Sciatic nerve (tissue), 2 donors: ENCODE data around the gene SDK2. TPM values are rescaled to one million over a fixed set of nuclear protein-coding genes. Genes with fewer than 3 reads are reported as not detected.

Experiments
- ATAC-seq: fragments of 200-7000 bp; cut with Tn5 transposase; one replicate; pipeline ENCODE4 v1.9.1; 2020; ENCODE audit warnings: mild to moderate bottlenecking, moderate library complexity
- DNase-seq: peaks from one replicate; pipeline ENCODE4 v3.0.0-alpha.2; 2020; ENCODE audit warnings: low spot score
- intact Hi-C: fragments of 100-400 bp; cut with DNase I; formaldehyde crosslinking; loops from one replicate; pipeline ENCODE4 v1.14.2; 2022
- total RNA-seq: library from RNA; stranded (reverse); fragmentation: NEBNext Ultra II Directional; extraction: Animal tissue kit (Norgen Biotek cat#: 25700); gene quantifications from one replicate; pipeline ENCODE4 v1.2.1, GENCODE V29; 2021
- donor health status: DM: no; HTN: no; CAD: no.
- donor health status: DM: no; HTN: no; CAD: no.

Gene SDK2
- total RNA-seq, 1 donor from 2014 or later = 10.8 TPM

DNA sequence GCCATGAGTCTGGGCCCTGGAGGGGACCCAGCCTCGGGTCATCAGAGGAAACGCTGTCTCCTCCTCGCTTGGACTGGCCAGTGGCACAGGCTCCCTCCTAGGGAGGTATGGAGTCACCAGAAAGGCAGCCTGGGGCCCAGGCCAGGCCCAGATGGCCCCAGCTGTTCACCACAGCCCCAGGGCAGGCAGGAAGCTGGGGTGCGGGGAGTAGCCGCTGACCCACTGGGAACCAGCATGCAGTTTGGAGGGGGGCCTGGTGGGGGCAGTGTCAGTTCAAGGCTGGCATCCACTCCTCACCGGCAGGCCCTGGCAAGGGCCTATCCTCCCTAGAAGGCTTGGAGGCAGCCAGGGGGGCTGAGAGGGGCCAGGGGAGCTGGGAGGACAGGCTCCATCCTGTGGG lies 48.8 kb downstream of the SDK2 start:
- no peak for DNase-seq
- ATAC-seq = peak; percentile 51
- intact Hi-C loops = no loop called here

DNA sequence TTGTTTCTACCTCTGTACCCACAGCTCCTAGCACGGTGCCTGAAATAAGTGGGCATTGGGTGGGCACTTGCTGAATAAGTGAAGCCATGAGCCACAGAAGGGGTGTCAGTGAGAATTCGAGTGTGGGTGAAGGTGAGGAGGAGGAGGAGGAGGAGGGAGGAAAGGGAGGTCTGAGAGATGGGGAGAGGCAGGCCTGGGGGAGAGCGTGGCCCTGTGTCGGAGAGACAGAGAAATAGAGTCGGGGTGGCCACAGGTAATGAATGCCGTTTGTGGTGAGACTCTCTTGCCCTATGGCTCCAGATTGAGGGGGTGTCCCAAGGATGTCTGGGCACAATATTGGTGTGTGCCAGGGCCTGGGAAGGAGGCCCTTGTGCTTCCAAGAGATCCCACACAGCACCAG lies 49.2 kb downstream of the SDK2 start:
- intact Hi-C loops = no loop called here
- no peak for DNase-seq

DNA sequence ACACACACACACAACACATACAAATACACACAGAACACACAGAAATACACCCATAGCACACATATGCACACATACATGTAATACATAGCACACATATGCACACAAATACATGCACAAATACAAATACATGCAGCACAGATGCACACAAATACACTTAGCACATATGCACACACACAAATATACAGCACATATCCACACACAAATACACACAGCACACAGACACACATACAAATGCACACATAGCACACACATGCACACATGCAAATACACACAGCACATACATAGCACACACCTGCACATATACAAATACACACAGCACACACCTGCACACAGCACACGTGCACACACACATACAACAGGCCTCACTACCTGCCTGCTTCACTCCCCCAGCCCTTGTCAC lies 49.6 kb downstream of the SDK2 start:
- intact Hi-C loops = no loop called here
- ATAC-seq = no peak
- DNase-seq = no peak

More for the DNA sequence above, 49.2 kb downstream of the SDK2 start:
- no peak for ATAC-seq

DNA sequence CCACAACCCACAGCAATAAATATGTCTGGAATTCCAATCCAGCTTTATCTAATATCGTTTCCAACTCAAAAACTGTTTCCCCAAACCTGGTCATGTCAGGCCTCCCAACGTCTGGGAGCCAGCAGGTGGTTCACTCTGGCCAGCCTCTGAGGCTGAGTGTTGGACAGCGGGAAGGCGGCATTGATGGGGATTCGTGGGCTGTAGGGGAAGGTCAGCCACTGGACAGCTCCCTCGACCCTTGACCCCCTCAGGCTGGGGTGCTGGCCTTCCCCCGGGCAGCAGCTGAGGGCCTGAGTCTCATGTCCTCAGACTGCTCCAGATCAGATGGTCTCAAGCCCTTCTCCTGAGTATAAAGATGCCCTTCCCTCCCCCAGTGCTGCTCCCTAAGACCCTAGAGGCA lies 50.2 kb downstream of the SDK2 start:
- ATAC-seq (no peak), DNase-seq (no peak)
- intact Hi-C loops = no loop called here

DNA sequence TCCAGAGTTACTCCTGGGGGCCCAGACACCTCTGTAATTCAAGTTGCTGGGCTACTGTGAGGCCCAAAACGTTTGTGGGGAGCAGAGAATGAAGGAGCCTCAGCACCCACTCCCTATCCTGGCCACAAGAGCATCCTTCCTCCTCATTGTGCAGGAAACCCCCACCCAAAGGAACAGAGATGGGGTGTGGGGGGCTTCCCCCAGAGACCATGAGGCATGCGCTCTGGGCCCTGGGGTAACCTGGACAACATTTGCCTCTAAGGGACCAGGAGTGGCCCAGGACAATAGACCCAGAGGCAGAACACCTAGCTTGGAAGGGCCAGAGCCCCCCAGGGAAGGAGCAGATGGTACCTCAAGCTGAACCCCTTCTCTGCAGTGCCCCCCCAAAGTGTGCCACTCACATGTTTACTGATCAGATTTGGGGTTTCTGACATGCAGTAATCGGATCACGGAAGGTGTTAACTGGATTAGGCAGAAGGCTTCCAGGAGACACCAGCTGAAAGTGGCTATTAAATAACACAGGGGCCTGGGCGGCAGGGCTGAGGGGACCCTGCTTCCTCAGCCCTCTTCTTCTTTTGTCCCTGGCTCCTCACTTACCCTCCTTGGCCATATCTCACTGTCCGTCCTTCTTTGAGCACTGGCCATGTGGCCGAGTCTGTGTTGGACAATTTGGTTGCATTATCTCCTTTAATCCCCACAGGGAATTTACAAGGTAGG lies 50.8 kb downstream of the SDK2 start:
- intact Hi-C loops = no loop called here
- ATAC-seq = no peak
- DNase-seq = no peak

DNA sequence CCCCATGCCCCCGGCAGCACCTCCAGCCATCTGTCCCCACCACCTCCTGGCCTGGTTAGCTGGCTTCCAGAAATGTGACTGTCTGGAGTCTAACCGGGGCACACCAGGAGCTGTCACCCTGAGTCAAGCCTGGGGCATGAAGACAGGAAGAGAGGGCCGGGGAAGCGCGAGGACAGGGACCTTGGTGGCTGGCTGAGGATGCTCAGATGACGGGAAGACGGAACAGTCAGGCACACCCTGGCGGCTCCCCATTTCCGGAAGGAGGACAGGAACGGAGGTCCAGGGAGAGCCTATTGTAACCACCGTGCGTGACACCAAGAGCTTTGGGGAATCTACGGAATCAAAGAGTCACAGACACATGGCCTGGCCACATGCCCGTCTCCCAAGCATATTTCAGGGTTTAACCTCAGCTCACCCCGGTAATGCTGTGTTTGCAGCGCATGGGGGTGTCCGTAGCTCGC lies 51.7 kb downstream of the SDK2 start:
- no peak for ATAC-seq
- no peak for DNase-seq
- intact Hi-C loops = no loop called here

DNA sequence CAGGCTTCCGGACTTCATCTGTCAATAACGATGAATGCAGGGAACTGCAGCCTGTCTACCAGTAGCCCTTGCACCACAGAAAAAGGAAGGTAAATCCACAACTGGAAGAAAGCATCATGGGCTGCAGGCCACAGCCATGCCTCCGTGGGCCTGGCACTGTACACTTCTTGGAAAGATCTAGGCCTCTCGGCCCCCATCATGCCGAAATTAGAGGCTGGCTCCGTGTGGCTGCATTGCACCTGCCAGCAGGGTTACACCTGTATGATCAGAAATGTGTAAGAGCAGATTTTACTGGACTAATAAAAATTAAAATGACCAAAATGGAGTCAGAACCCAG lies 52.2 kb downstream of the SDK2 start:
- ATAC-seq = no peak
- intact Hi-C loops = no loop called here
- no peak for DNase-seq

DNA sequence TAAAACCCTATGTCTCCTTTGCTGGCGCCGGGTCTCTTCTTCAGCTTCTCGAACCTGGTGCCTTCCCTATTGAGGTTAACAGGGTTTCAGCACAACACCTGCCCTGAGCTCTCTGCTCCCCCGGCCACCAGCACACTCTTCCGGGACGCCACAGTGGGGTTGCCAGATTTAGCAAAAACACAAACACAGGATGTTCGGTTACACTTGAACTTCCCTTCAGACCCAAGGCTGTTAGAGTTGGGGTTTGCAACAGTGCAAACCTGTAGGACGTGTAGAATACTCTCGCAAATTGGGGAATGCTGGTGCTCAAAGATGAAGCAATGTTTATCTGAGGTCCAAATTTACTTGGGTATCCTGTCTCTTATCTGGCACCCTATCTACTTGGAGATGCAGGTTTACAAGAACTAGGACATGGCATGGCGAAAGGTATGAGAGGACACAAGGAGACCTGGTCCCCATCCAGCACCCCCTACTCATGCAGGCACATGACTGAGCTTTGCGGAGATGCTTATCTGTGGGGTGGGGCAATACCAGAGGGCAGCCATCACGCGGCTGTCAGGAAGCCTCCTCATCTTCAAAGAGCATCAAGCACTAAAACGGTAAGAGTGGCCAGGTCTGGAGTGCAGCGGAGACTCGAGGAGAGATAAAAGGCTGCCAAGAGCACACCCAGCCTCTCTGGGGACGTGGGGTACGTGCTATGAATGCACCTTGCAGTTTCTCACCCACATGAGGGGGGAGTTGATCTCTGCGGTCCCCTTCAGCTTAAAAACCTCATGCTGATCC lies 52.8 kb downstream of the SDK2 start:
- no peak for DNase-seq
- intact Hi-C loops = no loop called here
- ATAC-seq = no peak

DNA sequence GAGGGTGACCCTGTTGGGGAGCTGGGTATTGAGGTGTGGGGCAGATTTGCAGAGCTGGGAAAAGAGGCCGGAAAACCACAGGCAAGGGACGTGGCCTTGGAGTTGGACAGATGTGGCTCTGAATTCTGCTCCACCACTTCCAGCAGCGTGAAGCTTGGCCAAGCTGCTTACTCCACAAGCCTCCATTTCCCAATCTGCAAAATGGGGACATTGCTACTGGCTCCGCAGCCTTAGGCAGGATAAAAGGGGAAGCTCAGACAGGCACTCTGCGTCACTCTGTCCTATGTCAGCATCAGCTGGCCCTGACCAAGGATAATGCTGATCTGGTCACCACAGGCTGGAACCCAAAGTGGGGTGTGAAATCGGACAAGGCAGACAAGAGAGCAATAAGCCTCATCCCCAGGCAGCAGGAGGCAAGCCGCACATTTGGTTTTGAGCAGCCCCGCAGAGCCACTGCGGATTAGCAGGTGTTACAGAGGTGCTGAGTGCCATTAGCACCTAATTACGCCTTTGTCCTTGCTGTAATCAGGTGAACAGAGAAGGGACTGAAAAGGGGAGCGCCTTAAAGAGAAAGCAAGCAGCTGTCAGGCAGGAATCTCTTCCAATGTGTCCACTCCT lies 54.8 kb downstream of the SDK2 start:
- intact Hi-C loops = no loop called here
- ATAC-seq = no peak
- no peak for DNase-seq

DNA sequence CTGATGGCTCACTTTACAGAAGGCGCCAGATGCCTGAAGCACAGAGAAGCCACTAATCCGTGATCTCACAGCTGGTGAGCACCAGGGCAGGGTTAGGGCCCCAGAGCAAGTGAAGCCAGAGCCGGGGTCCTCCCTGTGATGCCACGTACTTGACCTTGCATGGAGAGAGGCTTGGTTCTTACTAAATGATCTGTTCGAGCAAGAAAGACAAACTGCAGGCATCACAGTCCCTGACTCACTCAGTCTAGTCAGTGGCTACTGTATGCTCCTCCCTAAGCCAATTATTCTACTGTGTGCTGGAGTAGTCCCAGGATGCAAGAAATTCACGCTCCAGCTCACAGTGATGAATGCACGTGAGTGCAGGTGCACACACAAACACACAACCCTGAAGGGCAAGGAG lies 55.4 kb downstream of the SDK2 start:
- DNase-seq (no peak), ATAC-seq (no peak)
- intact Hi-C loops = no loop called here

DNA sequence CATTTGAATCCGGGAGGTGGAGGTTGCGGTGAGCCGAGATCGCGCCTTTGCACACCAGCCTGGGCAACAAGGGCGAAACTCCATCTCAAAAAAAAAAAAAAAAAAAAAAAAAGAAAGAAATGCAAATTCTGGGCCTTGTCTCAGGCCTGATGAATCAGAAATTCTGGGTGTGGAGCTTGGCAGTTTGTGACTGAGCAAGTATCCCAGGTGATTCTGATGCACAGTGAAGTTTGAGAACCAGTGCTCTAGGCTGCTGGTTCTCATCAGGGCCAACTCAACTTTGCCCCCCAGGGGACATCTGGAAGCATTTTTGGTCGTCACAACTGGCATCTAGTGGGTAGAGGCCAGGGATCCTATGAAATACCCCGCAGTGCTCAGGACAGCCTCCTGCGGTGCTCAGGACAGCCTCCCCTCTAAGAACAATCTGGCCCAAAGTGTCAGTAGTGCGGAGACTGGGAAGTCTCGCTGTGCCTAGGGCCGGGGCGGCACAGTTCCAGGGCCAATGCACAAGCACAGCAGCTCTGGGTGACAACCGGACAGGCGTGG lies 55.9 kb downstream of the SDK2 start:
- ATAC-seq (no peak), DNase-seq (no peak)
- intact Hi-C loops = no loop called here

DNA sequence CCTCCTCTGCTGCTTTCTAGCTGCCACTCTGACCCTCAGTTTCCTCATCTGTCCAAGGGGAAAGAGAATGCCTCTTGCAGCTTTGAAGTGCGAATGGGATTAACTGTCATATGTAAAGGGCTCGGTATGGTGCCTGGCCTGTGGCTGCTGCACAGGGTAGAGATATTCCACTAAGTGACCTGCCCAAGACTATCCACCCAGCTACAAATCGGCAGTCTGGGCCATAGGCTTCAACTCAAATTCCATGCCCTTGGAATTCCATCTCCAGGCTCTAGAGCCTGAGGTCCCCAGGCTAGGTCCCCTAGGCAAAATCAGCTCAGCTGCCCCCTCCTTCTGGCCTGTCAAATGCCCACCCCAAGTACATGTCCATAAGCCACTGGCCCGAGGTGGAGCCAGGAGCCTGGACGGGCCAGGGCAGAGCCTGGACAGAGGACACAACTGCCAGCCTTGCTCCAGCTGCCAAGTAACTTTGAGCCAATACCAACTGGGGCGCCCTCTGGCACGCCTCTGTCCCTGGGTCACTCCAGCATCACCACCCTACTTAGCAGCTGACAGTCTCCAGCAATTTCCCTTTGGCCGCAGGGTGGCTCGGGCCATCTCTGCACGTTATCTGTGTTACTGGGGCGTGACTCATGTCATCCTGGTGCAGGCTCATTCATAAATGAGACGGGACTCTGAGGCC lies 57.2 kb downstream of the SDK2 start:
- intact Hi-C loops = no loop called here
- ATAC-seq (no peak), DNase-seq (no peak)

DNA sequence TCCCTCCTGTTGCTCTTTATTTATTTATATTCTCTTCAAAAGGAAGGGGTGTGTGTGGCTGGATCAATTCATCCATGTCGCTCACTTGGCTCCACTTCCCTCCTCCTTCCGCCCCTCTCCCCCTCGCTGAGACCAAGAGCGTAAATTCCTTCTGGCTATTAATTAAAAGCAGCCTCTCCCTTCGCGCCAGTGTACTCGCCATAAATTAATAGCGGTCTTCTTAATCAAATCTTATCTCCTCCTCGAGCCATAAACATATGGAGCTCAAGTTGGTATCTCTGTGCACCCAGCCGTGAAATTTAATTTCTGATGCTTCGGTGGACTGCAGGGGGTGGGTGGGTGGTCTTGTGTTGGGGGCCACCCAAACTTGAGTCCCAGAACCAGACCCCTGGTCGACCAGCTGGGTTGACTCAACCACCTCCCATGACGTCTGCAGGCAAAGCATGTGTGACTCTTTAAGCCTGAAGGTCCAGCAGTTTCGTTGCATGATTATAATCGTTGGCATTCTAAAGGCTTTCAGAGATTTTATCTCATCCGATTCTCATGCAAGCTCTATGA lies 57.9 kb downstream of the SDK2 start:
- intact Hi-C loops = no loop called here
- ATAC-seq = no peak
- DNase-seq = no peak

DNA sequence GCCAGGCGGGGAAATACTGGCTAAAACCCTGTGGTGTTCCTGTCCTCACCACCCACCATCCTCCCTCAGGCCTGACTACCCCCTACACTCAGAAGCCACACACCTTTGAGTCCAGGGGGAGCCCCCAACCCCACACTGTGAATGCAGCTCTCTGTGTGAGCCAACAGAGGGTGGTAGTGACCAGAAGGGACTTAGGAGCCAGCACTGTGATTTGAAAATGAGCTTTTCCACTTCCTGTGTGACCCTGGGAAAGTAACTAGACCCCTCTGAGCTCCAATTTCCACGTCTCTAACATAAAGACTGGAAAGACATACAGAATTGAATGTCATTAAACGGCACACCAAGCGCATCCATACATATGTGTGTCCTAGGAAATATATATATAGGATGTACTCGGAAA lies 58.7 kb downstream of the SDK2 start:
- DNase-seq = no peak
- ATAC-seq = no peak
- intact Hi-C loops = no loop called here

DNA sequence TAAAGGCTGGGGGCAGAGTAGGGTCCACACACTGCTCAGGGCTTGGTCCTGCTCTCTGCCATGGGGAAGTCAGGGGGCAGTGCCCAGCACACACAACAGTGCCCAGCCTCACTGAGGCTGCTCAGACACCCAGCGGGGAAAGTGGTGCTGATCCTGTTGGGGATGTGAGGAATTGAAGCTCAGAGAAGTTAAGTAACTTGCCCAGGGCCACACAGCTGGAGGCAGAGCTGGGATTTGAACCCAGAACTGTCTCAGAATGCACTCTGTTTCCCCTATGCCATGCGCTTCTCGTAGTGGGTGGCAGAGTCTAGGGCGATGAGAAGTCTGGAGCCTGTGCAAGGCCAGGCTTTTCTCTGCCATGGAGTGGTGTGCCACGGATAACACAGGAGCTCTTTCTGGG lies 59.3 kb downstream of the SDK2 start:
- ATAC-seq = no peak
- intact Hi-C loops = no loop called here
- DNase-seq = no peak

DNA sequence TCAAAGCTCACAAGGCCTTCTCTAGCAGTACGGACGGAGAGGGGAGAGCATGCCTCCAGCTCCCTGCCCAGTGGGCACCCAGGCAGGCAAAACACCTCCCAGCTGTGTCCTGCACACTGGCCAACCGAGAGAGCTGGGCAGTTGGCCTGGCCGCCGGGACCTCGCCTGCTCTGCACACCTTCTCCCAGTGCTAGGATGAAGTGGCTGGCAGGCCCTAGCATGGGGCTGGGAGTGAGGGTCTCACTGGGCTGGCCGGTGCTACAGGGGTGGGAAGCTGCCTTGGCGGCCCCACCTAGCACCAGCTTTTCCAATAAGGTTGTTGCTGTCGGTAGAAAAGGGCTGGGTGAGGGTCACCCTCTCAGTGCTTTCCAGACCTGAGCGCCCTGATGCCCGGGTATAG lies 60.2 kb downstream of the SDK2 start:
- intact Hi-C loops = no loop called here
- DNase-seq = no peak

DNA sequence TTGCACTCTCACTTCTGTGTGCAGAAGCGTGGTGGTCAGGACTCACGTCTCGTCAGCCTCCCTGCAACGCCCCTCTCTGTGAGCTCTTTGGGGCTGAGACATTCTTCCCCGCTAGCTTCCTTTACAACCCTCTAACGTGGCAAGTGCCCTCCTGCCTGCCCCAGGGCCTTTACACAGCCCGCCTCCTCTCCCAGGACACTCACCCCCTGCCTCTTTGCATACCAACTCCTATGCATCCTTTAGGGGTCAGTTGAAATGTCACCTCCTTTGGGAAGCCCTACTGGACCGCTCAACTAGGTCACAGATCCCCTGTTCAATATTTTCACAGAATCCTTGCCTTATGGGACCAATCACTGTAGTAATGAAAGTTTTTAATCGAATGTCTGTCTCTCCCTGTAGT lies 61.4 kb downstream of the SDK2 start:
- no peak for ATAC-seq

More for the DNA sequence above, 60.2 kb downstream of the SDK2 start:
- no peak for ATAC-seq

DNA sequence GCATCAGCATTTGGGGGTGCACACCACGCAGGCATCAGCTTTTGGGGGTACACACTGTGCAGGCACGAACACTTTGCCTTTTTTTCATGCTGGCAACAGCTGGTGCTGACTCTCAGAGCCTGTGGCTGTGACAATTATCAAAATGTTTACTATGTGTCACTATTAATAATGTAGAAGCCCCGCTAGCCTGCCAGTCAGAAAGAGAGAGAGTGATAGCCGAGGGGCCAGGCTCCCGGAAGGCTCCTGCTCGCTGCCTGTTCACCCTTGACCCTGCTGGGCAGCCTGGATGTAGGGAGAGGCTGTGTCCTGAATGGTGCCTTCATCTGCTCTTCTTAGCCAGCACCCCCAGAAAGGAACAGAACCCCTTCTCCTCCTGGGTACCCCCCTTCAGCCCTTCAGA lies 61.9 kb downstream of the SDK2 start:
- ATAC-seq (no peak), DNase-seq (no peak)
- intact Hi-C loops = no loop called here

More for the DNA sequence above, 61.4 kb downstream of the SDK2 start:
- DNase-seq = no peak
- intact Hi-C loops = no loop called here

DNA sequence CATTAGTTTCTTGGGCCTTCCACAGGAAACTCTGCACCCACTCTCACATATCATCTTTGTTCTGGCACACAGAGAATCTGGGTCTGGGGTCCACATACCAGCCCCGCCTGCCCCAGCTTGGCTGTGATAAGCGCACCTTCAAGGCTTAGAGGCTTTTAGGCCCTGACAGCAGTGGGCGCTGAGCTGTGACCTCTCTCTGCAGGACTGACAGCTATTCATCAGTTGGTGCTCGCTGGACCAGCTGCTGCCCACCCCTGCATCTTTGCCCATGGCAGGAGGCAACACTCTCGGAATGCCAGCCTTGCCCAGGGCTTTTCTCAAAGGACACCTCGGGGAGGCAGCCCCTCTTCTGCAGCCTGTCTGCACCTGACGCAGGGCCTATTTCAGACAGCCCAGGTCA lies 62.9 kb downstream of the SDK2 start:
- ATAC-seq (no peak), DNase-seq (no peak)
- intact Hi-C loops = no loop called here
